OCI-LY7 (cell line): ENCODE results near the gene SAPCD2.

ENCODE experiments used
- EZH2phosphoT487 ChIP-seq: fragments of 200-600 bp; sonication (generic); IDR thresholded peaks from 2 replicates; pipeline ENCODE4 v1.6.1; 2018; ENCODE audit warnings: low read depth, borderline replicate concordance, mild to moderate bottlenecking, mixed run types, antibody characterized with exemption, low read length, moderate library complexity, mixed read lengths
- TF ChIP-seq, protein P1 (sequence below): fragments of 200-600 bp; sonication (generic); conservative IDR thresholded peaks from 2 replicates; pipeline ENCODE4 v1.5.1; 2014; ENCODE audit warnings: mild to moderate bottlenecking, antibody characterized with exemption, low read length, moderate library complexity, mixed read lengths

DNA sequence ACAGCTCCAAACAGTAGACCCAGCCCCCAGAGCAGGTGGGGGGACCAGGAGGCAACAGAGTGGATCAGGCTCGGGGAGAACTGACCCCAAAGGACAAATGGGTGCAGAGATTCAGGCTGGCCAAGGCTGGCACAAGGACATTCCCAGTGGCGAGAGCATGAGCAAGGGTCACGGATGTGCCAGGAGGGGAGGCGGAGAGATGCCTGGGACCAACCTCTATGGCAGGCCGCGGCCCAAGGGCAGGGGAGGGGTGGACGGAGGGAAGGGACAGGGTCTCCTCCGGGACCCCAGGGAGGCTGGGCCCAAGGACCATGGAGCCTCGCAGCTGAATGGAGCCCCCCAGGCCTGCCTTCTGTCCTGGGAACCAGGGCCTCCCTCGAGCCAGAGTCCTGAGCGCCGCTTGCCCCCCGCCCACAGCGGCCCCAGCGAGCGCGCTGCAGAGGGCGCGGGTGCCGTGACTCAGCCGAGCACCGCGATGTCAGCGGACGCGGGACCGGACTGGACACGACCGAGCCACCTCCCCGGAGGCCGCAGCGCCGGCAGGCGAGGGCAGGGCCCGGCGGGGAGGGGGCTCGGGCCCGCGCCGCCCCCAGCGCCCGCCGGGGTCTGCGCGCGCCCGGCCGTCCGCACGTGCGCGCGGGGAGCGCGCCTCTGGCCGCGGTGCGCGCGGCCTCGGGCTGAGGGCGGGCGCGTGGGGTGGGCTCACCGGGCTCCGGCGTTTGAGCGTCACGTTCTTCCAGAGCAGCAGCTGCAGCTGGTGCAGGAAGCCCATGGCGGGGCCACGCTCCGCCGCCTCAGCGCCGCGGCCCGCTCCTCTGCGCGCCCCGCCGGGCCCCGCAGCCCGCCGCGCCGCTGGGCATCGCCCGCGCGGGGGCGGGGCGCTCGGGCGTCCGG lies 42.7 kb downstream of the SAPCD2 start, which contains the start of gene ABCA2:
- TF ChIP-seq, protein P1, sequence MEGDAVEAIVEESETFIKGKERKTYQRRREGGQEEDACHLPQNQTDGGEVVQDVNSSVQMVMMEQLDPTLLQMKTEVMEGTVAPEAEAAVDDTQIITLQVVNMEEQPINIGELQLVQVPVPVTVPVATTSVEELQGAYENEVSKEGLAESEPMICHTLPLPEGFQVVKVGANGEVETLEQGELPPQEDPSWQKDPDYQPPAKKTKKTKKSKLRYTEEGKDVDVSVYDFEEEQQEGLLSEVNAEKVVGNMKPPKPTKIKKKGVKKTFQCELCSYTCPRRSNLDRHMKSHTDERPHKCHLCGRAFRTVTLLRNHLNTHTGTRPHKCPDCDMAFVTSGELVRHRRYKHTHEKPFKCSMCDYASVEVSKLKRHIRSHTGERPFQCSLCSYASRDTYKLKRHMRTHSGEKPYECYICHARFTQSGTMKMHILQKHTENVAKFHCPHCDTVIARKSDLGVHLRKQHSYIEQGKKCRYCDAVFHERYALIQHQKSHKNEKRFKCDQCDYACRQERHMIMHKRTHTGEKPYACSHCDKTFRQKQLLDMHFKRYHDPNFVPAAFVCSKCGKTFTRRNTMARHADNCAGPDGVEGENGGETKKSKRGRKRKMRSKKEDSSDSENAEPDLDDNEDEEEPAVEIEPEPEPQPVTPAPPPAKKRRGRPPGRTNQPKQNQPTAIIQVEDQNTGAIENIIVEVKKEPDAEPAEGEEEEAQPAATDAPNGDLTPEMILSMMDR: no peak
- no peak for TF ChIP-seq EZH2phosphoT487
